ENCODE data around the gene INVS.
"Not testable (repeated sequence)": the region's sequence is repeated elsewhere in the genome, so short reads cannot be mapped to it uniquely, and the experiment has no call there.

INVS gene

DNA sequence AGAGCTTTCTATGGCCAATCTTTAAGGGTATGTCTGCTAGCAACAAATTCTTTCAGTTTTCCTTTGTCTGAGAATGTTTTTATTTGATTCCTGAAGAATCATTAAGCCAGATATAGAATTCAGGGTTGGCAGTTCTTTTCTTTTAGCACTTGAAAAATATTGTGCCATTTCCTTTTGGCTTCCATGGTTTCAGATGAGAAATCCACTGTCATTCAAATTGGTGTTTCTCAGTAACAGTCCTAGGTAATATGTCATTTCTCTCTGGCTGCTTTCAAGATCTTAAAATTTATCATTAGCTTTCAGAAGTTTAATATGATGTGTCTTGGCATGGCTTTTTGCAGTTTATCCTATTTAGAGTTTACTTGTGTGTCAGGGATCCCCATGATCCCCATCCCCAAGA, 186.0 kb downstream of the INVS start:
- no peak for DNase-seq

GRCh38 chr9:100285601-100286000, 186.6 kb downstream of the INVS start:
- no peak for DNase-seq

DNA sequence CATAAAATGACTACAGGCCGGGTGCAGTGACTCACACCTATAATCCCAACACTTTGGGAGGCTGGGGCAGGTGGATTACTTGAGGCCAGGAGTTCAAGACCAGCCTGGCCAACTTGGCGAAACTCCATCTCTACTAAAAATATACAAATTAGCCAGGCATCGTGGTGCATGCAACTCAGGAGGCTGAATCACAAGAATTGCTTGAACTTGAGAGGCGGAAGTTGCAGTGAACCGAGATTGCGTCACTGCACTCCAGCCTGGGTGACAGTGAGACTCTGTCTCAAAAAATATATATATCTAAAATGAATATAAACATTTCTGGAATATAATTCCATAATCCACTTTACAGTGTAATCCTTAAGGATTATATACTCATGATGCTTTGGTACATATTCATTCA, 187.2 kb downstream of the INVS start:
- no peak for DNase-seq

- no peak for DNase-seq
Observed at GRCh38 chr9:100287186-100287585, 188.1 kb downstream of the INVS start.

DNA sequence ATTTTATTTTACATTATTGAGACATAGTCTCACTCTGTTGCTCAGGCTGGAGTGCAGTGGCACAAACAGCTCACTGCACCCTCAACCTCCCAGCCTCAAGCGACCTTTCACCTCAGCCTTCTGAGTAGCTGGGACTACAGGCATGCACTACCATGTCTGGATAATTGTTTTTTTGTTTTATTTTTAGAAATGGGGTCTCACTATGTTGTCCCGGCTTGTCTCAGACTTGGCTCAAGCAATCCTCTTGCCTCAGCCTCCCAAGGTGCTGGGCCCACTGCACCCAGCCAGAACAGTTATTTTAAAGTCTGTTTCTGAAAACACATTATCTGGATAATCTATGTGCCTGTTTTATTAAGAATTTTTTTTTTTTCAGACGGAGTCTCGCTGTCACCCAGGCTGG, 191.7 kb downstream of the INVS start:
- no peak for DNase-seq

GRCh38 chr9:100292414-100292813, 193.4 kb downstream of the INVS start:
- DNase-seq: no peak

DNA sequence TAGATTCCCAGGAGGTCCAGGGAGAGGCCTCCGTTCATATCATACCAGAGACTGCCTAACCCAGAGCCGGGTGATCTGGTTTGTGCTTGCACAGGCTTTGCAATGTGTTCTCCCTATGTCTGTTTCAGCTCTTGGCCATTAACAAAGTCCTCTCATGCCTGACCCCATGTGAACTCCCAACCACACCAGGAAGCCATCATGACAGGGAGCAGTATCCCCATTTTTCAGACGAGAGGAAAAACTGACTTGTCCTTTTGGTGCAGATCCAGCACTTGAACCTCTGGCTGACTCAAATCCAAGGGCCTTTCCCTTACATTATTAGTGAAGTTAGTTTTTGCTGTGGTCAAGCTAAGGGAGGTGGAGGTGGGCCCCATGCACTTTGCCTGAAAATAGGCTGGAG, 195.3 kb downstream of the INVS start:
- no peak for DNase-seq

DNA sequence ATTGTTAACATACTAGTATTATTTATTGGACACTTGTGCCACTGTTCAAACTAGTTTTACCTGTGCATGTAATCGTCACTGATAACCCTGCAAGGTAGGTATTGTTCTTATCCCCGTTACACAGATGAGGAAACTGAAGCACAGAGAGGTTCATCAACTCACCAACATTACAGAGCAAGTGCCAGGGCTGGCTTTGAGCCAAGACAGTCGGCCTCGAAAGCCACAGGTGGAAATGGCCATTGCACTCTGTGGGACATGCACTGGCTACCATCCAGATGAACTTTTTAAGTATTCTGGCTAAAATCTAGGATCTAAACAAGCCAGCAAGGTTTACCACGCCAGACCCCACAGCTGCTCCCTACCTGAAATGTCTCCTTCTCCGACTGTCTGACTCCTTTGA, 195.8 kb downstream of the INVS start:
- no peak for DNase-seq

- DNase-seq: no peak
Observed at GRCh38 chr9:100295240-100295639, 196.2 kb downstream of the INVS start.

- no peak for DNase-seq
Observed at GRCh38 chr9:100296407-100296806, 197.4 kb downstream of the INVS start.

- no peak for DNase-seq
Observed at GRCh38 chr9:100298378-100298777, 199.3 kb downstream of the INVS start.

- no peak for DNase-seq
Observed at GRCh38 chr9:100303747-100304146, 204.7 kb downstream of the INVS start.

DNA sequence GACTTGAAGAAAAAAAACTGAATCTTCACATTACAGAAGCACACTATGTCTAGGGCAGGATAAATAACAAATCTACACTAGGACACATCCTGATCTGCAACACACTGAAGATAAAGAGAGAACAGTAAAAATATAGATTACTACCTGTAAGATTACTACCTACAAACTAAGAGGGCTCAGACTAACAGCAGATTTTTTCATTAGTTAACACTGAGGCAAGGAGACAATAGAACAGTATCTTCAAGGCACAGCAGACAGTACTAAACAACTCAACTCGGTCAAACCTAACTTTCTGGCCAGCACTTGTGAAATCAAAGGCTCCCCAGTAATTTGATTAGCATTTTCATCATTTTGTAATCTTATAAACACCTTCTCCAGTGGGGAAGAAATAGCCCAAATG, 207.2 kb downstream of the INVS start:
- no peak for DNase-seq

GRCh38 chr9:100307080-100307479, 208.0 kb downstream of the INVS start:
- no peak for DNase-seq

DNA sequence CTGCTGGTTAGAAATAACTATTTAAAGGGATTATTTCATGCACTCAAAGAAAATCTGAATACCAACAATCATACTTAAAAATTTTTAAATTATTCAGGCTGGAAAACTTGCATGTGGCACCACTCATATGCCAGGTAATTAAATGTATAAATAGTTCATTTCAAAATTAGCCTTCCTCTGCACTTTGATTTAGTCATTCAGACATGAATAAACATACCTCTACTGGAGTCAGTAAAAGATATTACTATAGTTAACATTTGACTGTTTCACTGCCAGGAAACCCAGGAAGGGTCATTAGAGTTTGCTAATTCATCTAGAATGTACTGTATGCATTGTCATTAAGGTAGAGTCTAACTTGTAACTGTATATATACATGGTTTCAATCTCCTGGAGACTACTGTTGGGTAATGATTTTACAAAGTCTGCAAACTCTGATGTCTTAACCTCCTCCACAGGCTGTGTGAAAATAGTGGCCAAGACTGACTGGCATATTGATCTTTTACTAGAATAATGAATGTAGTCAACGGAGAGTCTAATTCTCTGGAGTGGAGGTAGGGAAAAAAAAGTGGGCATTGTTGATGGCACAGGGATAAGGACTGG, 210.0 kb downstream of the INVS start:
- DNase-seq: no peak

DNA sequence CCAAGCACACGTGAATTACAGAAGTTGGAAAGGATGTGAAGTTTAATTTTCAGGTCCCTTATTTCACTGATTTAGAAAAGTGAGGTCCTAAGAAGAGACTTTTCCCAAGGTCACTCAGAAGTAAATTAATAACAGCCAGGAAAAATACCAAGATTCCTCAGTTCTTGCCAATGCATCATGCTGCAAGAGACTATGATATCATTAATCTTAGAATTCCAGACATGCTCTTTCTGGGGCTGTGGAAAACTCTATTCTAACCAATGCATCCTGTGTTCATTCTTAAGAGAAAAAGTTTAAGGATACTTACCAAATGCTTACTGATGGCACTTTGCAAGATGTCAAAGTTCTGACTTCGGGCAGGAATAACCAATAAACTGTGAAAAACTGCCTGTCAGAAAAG, 210.9 kb downstream of the INVS start:
- DNase-seq: no peak

DNA sequence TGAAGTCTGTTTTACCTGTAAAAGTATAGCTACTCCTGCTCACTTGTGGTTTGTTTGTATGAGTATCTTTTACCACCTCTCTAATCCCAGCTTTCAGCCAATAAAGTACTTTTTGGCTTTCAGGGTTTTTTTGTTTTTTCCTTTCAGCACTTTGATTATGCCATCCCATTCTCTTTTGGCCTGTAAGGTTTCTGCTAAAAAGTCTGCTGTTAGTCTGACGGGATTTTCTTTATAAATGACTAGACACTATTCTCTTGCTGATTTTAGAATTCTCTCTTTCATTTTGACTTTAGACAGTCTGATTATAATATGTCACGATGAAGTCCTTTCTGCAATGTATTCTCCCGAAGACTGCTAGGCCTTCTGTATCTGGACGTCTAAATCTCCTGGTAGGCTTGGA, 216.5 kb downstream of the INVS start:
- no peak for DNase-seq

GRCh38 chr9:100317706-100318105, 218.7 kb downstream of the INVS start:
- DNase-seq: no peak

DNA sequence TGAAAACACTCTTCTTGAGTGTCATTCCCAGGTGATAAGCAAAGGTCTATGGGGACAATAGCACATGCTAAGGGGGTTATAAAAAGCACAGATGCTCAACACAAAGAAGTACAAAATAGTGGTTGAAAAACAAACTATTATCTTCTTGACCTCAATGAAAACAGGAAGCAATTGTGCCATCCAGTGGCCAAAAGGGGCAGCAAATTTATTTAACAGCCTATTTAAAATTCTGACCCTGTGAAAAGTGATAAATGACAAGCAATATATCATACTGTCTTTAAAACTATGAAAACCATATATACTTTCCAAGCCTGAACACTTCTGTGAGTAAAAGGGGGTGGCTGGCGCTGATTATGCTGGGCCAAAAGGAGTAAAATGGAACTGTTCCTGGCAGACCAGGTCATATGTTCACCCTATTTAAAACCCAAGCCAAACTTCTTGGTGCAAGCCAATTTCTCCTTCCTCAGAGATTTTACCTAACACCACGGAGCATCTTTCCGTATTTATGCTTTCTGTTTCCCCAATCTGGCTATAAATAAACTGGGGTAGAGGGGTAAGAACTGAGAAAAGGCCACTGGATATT, 224.0 kb downstream of the INVS start:
- peak; percentile 21 for DNase-seq

- DNase-seq: no peak
Observed at GRCh38 chr9:100324594-100325200, 225.7 kb downstream of the INVS start.

DNA sequence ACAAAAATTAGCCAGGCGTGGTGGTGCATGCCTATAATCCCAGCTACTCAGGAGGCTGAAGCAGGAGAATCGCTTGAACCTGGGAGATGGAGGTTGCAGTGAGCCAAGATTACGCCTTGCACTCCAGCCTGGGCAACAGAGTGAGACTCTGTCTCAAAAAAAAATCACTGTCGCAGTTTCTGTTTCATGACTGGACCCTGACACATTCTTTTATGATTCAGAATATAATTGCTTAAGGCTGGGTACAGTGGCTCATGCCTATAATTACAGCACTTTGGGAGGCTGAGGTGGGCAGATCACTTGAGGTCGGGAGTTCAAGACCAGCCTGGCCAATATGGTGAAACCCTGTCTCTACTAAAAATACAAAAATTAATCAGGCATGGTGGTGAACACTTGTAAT, 239.7 kb downstream of the INVS start:
- DNase-seq: not testable (repeated sequence)

- DNase-seq: no peak
Observed at GRCh38 chr9:100340224-100340623, 241.2 kb downstream of the INVS start.

DNA sequence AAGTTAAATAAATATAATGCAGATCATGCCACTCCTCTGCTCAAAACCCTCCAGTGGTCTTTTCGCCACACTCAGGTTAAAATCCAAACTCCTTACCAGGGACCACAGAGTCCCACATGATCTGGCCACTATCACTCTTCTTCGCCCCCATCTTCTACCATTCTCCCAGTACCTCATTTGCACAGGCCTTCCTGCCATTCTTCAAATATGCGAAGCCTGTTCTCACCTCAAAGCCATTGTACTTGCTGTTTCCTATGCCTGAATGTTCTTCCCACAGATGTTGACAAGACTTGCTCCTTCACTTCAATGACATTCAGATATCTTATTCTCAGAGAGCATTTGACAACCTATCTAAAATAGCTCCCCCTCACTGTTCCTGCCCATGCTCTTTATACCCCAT, 242.8 kb downstream of the INVS start:
- DNase-seq: no peak

- DNase-seq: no peak
Observed at GRCh38 chr9:100346836-100347235, 247.8 kb downstream of the INVS start.

DNA sequence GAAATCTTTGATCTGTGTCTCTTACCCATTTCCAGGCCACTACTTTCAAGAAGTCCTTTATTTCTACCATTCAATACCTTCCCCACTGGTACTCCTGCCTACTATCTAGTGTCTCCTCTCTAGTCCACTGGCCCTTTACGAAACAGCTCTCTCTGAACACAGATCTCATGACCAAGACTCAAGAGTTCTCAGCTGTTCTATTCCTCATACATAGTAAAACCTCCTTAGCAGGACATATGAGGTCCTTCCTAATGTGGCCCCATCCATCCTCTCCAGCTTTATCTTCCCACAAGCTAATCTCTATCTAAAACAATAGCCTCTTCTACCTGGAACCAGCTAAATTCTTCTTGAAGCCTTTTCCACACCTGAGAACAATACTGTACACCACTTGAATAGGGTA, 251.1 kb downstream of the INVS start:
- DNase-seq: no peak
